ENCODE data around the gene FADS3. TPM values are rescaled to one million over a fixed set of nuclear protein-coding genes. Genes with fewer than 3 reads are reported as not detected.

Gene FADS3
- total RNA-seq, 4 donors from 2014 or later: 12.7 to 24.7 (median 17.9) TPM

- TF ChIP-seq, protein P1, sequence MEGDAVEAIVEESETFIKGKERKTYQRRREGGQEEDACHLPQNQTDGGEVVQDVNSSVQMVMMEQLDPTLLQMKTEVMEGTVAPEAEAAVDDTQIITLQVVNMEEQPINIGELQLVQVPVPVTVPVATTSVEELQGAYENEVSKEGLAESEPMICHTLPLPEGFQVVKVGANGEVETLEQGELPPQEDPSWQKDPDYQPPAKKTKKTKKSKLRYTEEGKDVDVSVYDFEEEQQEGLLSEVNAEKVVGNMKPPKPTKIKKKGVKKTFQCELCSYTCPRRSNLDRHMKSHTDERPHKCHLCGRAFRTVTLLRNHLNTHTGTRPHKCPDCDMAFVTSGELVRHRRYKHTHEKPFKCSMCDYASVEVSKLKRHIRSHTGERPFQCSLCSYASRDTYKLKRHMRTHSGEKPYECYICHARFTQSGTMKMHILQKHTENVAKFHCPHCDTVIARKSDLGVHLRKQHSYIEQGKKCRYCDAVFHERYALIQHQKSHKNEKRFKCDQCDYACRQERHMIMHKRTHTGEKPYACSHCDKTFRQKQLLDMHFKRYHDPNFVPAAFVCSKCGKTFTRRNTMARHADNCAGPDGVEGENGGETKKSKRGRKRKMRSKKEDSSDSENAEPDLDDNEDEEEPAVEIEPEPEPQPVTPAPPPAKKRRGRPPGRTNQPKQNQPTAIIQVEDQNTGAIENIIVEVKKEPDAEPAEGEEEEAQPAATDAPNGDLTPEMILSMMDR (IDR thresholded peaks at IDR 0.05): no peak
- no peak for TF ChIP-seq POLR2A (IDR thresholded peaks at IDR 0.05)
- no peak for TF ChIP-seq POLR2AphosphoS5 (IDR thresholded peaks at IDR 0.05)
- TF ChIP-seq EP300 (IDR thresholded peaks at IDR 0.05): no peak
- Histone ChIP-seq H3K27ac (no peak overlapping the region), H3K27me3 (no peaks in the 10 kb centered on the region), H3K4me1 (peaks cover 22% of the 10 kb centered on the region), H3K36me3 (peaks cover 9% of the 10 kb centered on the region), H3K9me3 (no peaks in the 10 kb centered on the region), H3K4me3 (no peak overlapping the region)
- DNase-seq (ENCODE audit: low spot score in 2 of 2): no peak
- WGBS: 78% methylated on average over 17 of the region's 17 CpGs
Measured at GRCh38 chr11:61895046-61895717, 3.8 kb upstream of the FADS3 start.

DNA sequence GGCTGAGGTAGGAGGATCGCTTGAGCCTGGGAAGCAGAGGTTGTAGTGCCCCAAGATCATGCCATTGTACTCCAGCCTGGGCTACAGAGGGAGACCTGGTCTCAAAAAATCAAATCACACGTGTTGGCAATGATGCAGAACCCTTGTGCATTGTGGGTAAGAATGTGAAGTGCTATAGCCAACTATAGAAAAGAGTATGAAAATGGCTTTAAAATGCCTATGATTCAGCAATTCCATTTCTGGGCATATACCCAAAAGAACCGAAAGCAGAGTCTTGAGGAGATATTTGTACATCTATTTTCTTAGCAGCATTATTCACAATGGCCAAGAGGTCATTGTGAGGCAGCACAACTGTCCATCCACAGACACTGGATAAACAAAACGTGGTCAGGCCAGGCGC lies 2.6 kb upstream of the FADS3 start:
- no peak for DNase-seq (ENCODE audit: low spot score in 2 of 2)
- no peaks in the 10 kb centered on the region for H3K27me3 ChIP-seq
- no peaks in the 10 kb centered on the region for H3K9me3 ChIP-seq
- peaks cover 20% of the 10 kb centered on the region for H3K4me1 ChIP-seq
- 59% methylated on average over 5 of the region's 5 CpGs for WGBS
- TF ChIP-seq, protein P1 (IDR thresholded peaks at IDR 0.05): no peak
- TF ChIP-seq EP300 (IDR thresholded peaks at IDR 0.05): no peak
- no peak for TF ChIP-seq POLR2A (IDR thresholded peaks at IDR 0.05)
- TF ChIP-seq POLR2AphosphoS5 (IDR thresholded peaks at IDR 0.05): no peak
- H3K27ac ChIP-seq: no peak overlapping the region
- no peak overlapping the region for H3K4me3 ChIP-seq
- H3K36me3 ChIP-seq: peaks cover 8% of the 10 kb centered on the region

DNA sequence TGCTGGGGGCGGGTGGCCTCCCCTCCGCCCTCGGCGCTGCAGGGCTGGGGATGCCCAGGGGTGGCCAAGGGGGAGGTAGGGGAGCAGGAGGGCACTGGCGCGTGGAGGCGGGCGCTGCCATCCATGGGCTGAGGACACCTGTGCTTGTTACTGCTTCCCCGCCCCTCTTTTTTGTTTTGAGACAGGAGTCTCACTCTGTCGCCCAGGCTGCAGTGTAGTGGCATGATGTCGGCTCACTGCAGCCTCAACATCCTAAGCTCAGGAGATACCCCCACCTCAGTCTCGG lies 683 bp upstream of the FADS3 start:
- no peak overlapping the region for H3K27ac ChIP-seq
- no peaks in the 10 kb centered on the region for H3K9me3 ChIP-seq
- no peaks in the 10 kb centered on the region for H3K27me3 ChIP-seq
- DNase-seq (ENCODE audit: low spot score in 2 of 2): no peak
- H3K4me1 ChIP-seq: peaks cover 19% of the 10 kb centered on the region
- peaks cover 8% of the 10 kb centered on the region for H3K36me3 ChIP-seq
- H3K4me3 ChIP-seq: peak overlapping the region; percentile 92
- 33% methylated on average over 9 of the region's 12 CpGs for WGBS
- TF ChIP-seq POLR2AphosphoS5 (IDR thresholded peaks at IDR 0.05) (no peak), EP300 (IDR thresholded peaks at IDR 0.05) (no peak), POLR2A (IDR thresholded peaks at IDR 0.05) (no peak)
- TF ChIP-seq, protein P1 (IDR thresholded peaks at IDR 0.05): no peak

DNA sequence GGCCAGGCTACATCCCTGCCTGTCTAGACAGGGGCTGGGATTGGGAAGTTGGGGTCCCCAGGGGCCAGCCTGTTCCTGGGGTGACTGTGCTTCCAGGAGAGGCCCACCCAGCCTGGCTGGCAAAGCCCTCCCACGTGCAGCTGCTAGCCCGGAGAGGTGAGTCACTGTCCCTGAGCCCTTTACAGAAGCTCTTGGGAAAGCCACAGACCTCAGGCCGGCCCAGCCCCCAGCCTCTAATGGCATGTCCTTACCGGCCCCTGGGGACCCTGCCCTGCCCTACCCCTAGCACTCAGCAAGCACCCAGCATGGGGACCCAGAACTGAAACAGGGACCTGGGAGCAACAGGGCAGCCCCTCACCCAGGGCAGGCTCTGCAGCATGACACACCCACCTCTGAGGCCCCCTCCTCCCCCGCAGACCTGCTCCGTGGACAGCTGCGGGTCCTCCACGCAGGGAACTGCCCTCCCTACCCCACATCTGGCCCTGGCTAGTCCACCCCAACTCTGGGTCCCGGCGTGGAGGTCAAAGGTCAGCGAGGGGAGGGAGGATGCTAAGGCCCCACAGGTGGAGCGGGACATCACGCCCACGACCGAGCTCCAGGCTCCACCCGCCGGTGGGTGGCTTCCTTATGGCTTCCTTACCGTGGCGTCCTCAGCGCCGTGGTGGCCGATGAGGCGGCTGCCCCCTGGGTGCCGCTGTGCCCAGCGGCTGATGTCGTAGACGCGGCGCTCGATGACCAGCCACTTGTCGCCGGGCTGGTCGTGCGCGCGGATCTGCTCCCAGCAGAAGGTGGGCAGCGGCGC lies 615 bp downstream of the FADS3 start:
- peak in 1 of 2 donors; percentile 87 for DNase-seq (ENCODE audit: low spot score in 2 of 2)
- H3K27me3 ChIP-seq: no peaks in the 10 kb centered on the region
- TF ChIP-seq, protein P1 (IDR thresholded peaks at IDR 0.05): no peak
- TF ChIP-seq POLR2AphosphoS5 (IDR thresholded peaks at IDR 0.05): no peak
- no peak for TF ChIP-seq EP300 (IDR thresholded peaks at IDR 0.05)
- TF ChIP-seq POLR2A (IDR thresholded peaks at IDR 0.05): no peak
- peaks cover 4% of the 10 kb centered on the region for H3K36me3 ChIP-seq
- peak overlapping the region; percentile 87 for H3K27ac ChIP-seq
- 0% methylated on average over 1 of the region's 38 CpGs for WGBS
- H3K9me3 ChIP-seq: no peaks in the 10 kb centered on the region
- peaks cover 19% of the 10 kb centered on the region for H3K4me1 ChIP-seq
- H3K4me3 ChIP-seq: peak overlapping the region; percentile 92

- no peaks in the 10 kb centered on the region for H3K36me3 ChIP-seq
- H3K27me3 ChIP-seq: no peaks in the 10 kb centered on the region
- WGBS: 63% methylated on average over 10 of the region's 10 CpGs
- no peaks in the 10 kb centered on the region for H3K9me3 ChIP-seq
- no peak overlapping the region for H3K27ac ChIP-seq
- H3K4me3 ChIP-seq: peak overlapping the region; percentile 92
- TF ChIP-seq POLR2AphosphoS5 (IDR thresholded peaks at IDR 0.05): no peak
- no peak for TF ChIP-seq POLR2A (IDR thresholded peaks at IDR 0.05)
- TF ChIP-seq EP300 (IDR thresholded peaks at IDR 0.05): no peak
- TF ChIP-seq, protein P1 (IDR thresholded peaks at IDR 0.05): no peak
- peaks cover 19% of the 10 kb centered on the region for H3K4me1 ChIP-seq
- DNase-seq (ENCODE audit: low spot score in 2 of 2): no peak
Measured at GRCh38 chr11:61889831-61890230, 1.5 kb downstream of the FADS3 start.
